DND-41 (cell line): ENCODE data around the gene KCNC3.

Source experiments
- ATAC-seq: fragments of 200-7000 bp; cut with Tn5 transposase; 3 replicates; pipeline ENCODE4 v1.9.1; 2021; ENCODE audit warnings: low read depth; ENCODE audit not compliant: insufficient read depth
- DNase-seq: peaks from one replicate; pipeline ENCODE4 v3.0.0-alpha.2; 2020
- H2AFZ ChIP-seq: 2 replicates; pipeline ENCODE4 v1.6.0; 2012; ENCODE audit warnings: low read depth, low read length
- H3K27ac ChIP-seq: 2 replicates; pipeline ENCODE4 v1.5.1; 2012; ENCODE audit warnings: low read length, inconsistent platforms
- H3K27me3 ChIP-seq: fragments of 200-600 bp; sonication (generic); 2 replicates; pipeline ENCODE4 v1.6.0; 2012; ENCODE audit warnings: low read length, mild to moderate bottlenecking, inconsistent platforms; ENCODE audit not compliant: insufficient read depth, poor library complexity
- H3K36me3 ChIP-seq: 2 replicates; pipeline ENCODE4 v1.5.1; 2012; ENCODE audit warnings: low read length, inconsistent platforms; ENCODE audit not compliant: insufficient read depth
- H3K4me1 ChIP-seq: 2 replicates; pipeline ENCODE4 v1.5.1; 2012; ENCODE audit warnings: mild to moderate bottlenecking, low read length; ENCODE audit not compliant: insufficient read depth
- H3K4me2 ChIP-seq: 2 replicates; pipeline ENCODE4 v1.6.0; 2012; ENCODE audit warnings: mild to moderate bottlenecking, moderate library complexity, low read length, inconsistent platforms; ENCODE audit not compliant: insufficient read depth
- H3K4me3 ChIP-seq, 2 experiments: fragments of 200-600 bp in 1 of 2; shearing (Covaris generic) in 1 of 2; 2 replicates each; pipeline ENCODE4 v1.5.1; 2012 to 2016; ENCODE audit warnings: inconsistent platforms in 2 of 2, low read length in 2 of 2, mild to moderate bottlenecking in 2 of 2, low read depth in 1 of 2, moderate library complexity in 1 of 2
- H3K79me2 ChIP-seq: 2 replicates; pipeline ENCODE4 v1.6.0; 2012; ENCODE audit warnings: low read length, inconsistent platforms; ENCODE audit not compliant: insufficient read depth
- H3K9ac ChIP-seq: 2 replicates; pipeline ENCODE4 v1.6.0; 2012; ENCODE audit warnings: low read depth, mild to moderate bottlenecking, inconsistent platforms, low read length, moderate library complexity
- H3K9me3 ChIP-seq: 2 replicates; pipeline ENCODE4 v1.5.1; 2012; ENCODE audit warnings: low read length, moderate library complexity, mild to moderate bottlenecking, inconsistent platforms; ENCODE audit not compliant: insufficient read depth, severe bottlenecking
- H4K20me1 ChIP-seq: 2 replicates; pipeline ENCODE4 v1.6.0; 2012; ENCODE audit warnings: low read length; ENCODE audit not compliant: insufficient read depth
- CTCF ChIP-seq: IDR thresholded peaks from 2 replicates; pipeline ENCODE4 v1.5.1; 2012; ENCODE audit warnings: borderline replicate concordance, low read length, moderate library complexity, mild to moderate bottlenecking; ENCODE audit not compliant: poor library complexity, severe bottlenecking; ENCODE audit errors: extremely low read depth
- EZH2 ChIP-seq: IDR thresholded peaks from 3 replicates; pipeline ENCODE4 v1.6.1; 2012; ENCODE audit warnings: borderline replicate concordance, low read depth, mild to moderate bottlenecking, moderate library complexity, low read length, inconsistent platforms; ENCODE audit not compliant: severe bottlenecking

KCNC3 gene

GRCh38 chr19:50309396-50310125, 19.6 kb downstream of the KCNC3 start:
- no peak for DNase-seq
- Histone ChIP-seq H3K9me3 (no peaks in the 10 kb centered on the region), H2AFZ (no peak overlapping the region), H3K36me3 (no peaks in the 10 kb centered on the region), H3K27ac (no peak overlapping the region), H3K4me3 (no peak overlapping the region), H3K27me3 (peaks cover 6% of the 10 kb centered on the region), H3K4me2 (no peak overlapping the region), H3K79me2 (no peaks in the 10 kb centered on the region), H3K9ac (no peak overlapping the region), H3K4me1 (no peaks in the 10 kb centered on the region), H4K20me1 (no peaks in the 10 kb centered on the region; the same call in 1 of the 2 replicates)
- no peak for TF ChIP-seq CTCF
- TF ChIP-seq EZH2, result no peak
- no peak for ATAC-seq

GRCh38 chr19:50308991-50309390, 20.2 kb downstream of the KCNC3 start:
- no peak overlapping the region for H2AFZ ChIP-seq
- no peaks in the 10 kb centered on the region for H3K79me2 ChIP-seq
- no peaks in the 10 kb centered on the region for H3K9me3 ChIP-seq
- no peak overlapping the region for H3K27ac ChIP-seq
- H3K4me1 ChIP-seq, result no peaks in the 10 kb centered on the region
- no peaks in the 10 kb centered on the region; the same call in 1 of the 2 replicates for H4K20me1 ChIP-seq
- H3K4me3 ChIP-seq, result no peak overlapping the region
- H3K4me2 ChIP-seq, result no peak overlapping the region
- no peak for ATAC-seq
- no peak for TF ChIP-seq CTCF
- no peak for TF ChIP-seq EZH2
- DNase-seq, result no peak
- H3K27me3 ChIP-seq, result peaks cover 6% of the 10 kb centered on the region
- no peak overlapping the region for H3K9ac ChIP-seq
- no peaks in the 10 kb centered on the region for H3K36me3 ChIP-seq

- no peaks in the 10 kb centered on the region for H3K9me3 ChIP-seq
- no peak for ATAC-seq
- no peak for TF ChIP-seq EZH2
- no peak for TF ChIP-seq CTCF
- H3K4me2 ChIP-seq, result no peak overlapping the region
- no peak overlapping the region for H3K4me3 ChIP-seq
- no peaks in the 10 kb centered on the region for H4K20me1 ChIP-seq
- H3K4me1 ChIP-seq, result no peaks in the 10 kb centered on the region
- H3K36me3 ChIP-seq, result no peaks in the 10 kb centered on the region
- no peak for DNase-seq
- H3K9ac ChIP-seq, result no peak overlapping the region
- peaks cover 6% of the 10 kb centered on the region for H3K27me3 ChIP-seq
- no peak overlapping the region for H3K27ac ChIP-seq
- H2AFZ ChIP-seq, result no peak overlapping the region
- H3K79me2 ChIP-seq, result no peaks in the 10 kb centered on the region
Measured at GRCh38 chr19:50303558-50303957, 25.6 kb downstream of the KCNC3 start.

GRCh38 chr19:50301607-50301971, 27.6 kb downstream of the KCNC3 start:
- Histone ChIP-seq H3K4me2 (no peak overlapping the region), H3K27me3 (no peaks in the 10 kb centered on the region), H2AFZ (no peak overlapping the region), H3K4me3 (no peak overlapping the region), H3K4me1 (no peaks in the 10 kb centered on the region), H3K9ac (no peak overlapping the region), H3K36me3 (no peaks in the 10 kb centered on the region), H3K27ac (no peak overlapping the region), H3K9me3 (no peaks in the 10 kb centered on the region), H3K79me2 (no peaks in the 10 kb centered on the region), H4K20me1 (no peaks in the 10 kb centered on the region)
- TF ChIP-seq CTCF, result no peak
- no peak for TF ChIP-seq EZH2
- DNase-seq, result no peak
- ATAC-seq, result no peak
